GM03348 (cell line): ENCODE results near the gene PDCD4.

Source experiments
- DNase-seq: peaks from one replicate; pipeline ENCODE4 v3.0.0; 2012; ENCODE audit warnings: low spot score

PDCD4 gene

DNA sequence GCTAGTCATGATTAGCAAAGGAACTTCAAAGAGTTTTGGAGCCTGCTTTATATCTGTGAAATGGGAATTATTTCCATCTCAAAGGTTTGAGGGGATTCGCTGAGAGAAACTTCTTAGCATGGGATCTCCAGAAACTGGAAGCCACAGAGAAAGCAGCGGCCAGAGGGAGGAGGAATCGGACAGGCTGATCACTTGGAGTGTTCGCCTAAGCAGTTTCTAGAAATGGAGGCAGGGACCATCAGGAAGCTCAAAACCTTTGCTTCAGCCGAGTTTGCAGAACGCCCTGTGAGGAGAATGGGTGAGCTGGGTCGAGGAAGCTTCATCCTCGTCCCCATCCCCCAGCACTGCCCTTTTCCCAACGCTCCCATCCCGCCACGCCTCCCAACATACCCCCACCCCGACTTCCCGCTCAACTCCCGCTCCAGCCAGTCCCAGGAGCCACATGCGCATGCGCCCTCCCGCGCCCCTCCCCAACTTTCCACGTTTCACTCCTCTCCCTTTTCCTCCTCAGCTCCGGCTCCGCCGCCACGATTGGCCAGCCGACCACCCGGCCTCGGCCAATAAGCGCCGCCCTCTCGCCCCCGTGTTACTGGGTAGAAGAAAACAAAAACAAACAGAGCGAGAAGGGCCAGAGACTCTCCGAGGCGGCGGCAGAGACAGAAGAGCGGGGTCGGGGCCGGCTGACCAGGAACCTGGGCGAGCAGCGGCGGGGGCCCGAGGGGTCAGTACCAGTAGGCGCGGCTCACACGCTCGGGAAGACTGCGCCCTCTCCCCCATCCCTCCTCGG lies at the start of gene PDCD4:
Gene PDCD4 (plus strand): TSS at position 631 of the 787 bp plus-strand sequence. CDS start 4,100 bp downstream, outside the sequence.
- DNase-seq, result peak; percentile 99

DNA sequence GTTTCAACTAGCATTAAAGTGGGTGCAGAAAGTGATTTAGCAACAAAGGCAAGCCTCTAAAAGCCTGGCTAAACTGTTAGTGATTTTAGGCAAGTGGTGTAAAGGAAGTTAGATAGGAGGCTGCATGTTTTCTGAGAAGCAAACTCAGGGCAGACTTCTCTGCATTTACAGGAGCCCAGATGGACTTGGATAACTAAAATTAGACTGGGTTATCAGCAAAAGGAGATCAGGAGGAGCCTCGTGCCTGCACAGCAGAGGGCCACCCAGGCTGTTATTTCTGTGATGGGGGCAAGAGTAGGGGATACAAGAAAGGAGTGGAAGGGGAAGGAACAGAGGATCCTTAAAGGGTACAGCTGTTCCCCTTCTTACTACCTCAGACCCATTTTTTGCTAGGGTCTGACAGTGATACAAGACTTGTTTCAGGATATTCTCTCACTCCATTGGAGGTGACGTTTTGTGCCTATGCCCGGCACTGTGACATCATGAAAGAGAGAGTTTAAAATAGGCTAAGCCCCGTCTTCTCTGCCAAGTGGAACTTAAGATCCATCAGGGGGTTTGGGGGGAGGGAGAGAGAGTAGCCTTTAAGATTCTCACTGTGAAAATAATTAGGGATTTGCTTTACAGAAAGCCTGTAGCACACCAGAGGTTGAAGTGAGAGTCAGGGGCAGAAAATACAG lies 49.6 kb upstream of the PDCD4 start:
- no peak for DNase-seq

DNA sequence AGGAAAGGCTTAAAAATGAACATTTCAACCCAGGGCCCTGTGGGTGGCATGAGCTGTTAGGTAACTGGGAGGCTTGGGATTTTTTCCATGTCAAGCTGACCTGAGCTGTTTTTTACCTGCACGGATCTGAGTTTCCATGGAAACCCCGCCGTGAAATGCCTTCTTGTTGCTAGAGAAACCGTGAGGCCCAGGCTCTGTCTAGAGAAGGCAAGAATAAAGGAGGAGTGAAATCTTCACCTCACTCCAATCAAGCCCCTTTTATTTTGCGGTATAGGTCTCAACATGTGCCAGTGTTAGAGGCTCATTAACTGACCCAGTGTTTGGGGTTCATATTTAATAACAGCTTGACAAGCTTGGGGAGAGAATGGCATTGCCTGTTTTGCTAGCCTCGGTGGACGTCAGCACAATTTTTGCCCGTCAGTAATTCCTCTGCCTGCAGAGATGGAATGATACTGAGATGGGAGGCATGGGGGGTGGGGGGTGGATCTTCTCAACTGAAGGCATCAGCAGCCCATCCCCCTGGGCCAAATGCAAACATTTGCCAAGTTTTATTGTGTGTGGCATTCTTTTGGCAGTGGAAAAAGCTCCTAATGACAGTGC lies 48.9 kb upstream of the PDCD4 start:
- DNase-seq, result no peak

DNA sequence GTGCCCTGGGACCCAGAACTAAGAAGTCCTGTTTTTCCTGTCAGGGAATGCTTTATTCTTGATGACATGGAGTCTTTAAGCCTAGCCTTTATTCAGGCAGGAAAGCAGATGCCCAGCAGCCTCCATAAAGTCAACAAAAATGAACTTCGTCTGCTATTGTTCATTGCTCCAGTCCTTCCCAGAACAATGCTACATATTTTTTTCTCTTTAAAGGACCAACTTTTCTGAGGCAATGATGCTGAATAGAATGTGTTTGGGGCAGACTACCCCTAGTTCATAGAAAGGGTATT lies 47.6 kb upstream of the PDCD4 start:
- DNase-seq, result no peak

- no peak for DNase-seq
These were observed 47.1 kb upstream of the PDCD4 start for GRCh38 chr10:110824660-110825059.

DNA sequence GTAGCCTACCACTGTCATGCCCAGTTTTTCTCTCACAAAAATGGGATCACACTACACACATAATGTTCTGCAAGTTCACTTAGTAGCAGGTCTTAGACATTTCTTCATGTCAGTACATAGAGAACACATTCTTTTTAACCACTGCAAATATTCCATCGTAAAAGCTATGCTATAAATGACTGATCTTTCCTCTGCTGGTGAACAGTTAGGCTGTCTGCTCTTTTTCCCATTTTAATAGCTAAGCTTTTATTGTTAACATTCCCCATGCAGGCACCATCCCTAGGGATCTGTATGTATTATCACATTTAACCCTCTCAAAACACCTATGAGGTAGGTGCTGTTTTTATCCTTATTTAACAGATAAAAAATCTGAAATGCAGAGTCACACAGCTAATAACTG lies 46.2 kb upstream of the PDCD4 start:
- no peak for DNase-seq

GRCh38 chr10:110827410-110827809 lies 44.3 kb upstream of the PDCD4 start:
- DNase-seq, result peak; percentile 19

- no peak for DNase-seq
These were observed 43.9 kb upstream of the PDCD4 start for GRCh38 chr10:110827875-110828274.

DNA sequence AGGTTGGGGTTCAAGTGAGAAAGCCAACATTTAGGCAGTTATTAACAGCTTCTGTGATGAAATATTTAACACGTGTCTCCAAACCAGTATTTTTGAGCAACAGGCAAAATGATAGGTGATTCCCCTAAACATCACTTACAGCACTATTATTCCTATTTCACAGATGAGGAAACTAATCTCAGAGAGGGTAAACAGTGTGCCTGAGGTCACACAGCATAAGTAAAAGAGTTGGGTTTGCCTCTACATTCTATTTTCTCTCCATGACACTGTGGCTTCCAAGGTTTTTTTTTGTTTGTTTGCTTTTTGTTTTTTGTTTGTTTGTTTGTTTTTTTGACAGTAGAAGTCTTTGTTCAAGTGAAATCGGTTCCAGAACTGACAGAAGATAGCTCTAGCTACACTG lies 43.2 kb upstream of the PDCD4 start:
- DNase-seq, result no peak

GRCh38 chr10:110829721-110830410 lies 41.9 kb upstream of the PDCD4 start:
- no peak for DNase-seq

DNA sequence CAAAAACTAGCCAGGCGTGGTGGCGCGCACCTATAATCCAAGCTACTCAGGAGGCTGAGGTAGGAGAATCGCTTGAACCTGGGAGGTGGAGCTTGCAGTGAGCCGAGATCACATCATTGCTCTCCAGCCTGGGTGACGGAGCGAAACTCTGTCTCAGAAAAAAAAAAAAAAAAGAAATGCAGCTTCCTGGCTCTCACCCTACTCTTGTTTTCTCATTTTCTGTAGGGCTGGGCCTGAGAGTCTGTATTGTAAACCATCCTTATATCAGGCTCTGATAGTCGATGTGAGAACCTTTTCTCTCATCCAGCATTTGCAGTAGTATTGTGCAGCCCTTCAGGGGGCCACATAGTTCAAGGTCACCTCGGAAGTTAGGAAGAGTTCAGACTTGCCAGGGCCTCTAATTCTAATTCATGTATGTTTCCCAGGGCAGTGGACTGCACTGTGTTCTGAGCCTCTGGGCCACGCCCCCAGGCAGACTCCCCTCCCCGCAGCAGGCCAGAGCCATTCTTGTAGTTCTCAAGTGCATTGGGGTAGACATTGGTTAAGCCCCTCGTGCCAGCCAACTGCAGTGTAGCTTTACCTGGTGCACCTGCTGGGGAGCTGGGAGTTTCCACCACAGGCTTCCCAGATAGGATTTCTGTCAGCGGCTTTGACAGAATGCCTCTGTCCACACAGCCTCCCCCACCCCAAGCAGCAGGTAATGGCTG lies 38.3 kb upstream of the PDCD4 start:
- DNase-seq, result no peak

- DNase-seq, result no peak
These were observed 37.6 kb upstream of the PDCD4 start for GRCh38 chr10:110833941-110834628.

DNA sequence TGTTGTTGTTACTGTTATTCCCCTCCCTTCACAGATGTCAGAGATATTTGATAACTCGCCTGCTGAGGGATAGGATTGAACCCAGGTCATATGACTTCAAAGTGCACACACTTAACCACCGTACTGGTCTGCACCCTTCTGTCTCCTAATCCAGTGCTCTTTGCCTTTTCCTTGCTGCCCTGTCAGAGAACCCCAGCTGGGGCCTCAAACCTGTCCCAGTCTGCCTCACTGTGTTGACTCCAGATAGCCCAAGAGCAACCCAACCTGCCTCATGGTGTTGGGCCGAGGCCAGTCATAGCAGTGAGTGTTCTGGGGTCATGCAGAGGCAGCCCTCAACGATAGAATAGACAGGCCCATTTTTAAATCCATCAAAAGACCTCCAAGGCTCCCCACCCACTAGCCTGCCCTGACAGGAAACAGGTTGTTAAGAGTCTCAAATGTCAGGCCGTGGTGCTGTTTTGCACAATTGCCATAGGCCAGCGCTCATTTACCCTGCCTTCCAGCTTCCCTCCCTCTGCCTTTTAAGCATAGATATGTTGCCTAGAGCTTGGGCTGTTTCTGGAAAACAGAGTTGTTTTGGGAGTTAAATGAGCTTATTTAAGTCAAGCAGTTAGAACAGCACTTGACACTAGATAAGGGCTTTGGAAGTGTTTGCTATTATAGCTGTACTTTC lies 37.0 kb upstream of the PDCD4 start:
- DNase-seq, result no peak

DNA sequence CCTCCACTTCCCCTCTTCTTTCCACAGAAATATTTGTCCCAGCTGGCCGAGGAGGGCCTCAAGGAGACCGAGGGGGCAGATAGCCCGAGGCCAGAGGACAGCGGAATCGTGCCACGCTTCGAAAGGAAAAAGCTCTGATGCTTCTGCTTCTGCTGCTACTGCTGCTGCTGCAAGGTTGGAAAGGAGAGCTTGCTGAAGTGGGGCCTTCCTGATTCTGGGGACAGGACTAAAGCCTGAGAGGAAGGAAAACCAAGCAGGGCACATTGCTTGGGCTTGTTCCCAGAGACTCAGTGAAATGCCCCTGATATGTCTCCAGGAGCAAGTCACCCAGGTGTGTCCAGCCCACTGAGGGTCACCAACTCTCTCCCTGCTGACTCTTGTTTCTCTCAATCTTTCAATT lies 35.9 kb upstream of the PDCD4 start:
- DNase-seq, result no peak

DNA sequence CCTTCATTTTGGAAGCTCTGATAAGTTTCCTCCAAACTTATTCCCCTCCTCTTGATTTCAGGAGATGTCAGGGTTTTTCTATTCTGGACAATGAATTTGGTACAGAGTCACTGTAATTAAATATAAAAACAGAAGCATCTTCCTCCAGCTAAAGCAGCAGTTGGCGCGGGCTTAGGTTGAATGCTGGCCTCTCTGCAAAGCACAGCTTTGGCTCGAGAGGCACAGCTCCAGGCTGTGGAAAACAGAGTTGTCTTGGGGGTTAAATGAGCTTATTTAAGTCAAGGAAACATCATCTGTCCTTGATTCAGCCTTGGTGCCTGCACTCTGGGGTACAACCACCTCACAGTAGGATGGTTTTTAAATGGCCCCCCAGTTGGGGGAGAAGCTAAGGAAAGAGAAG lies 35.0 kb upstream of the PDCD4 start:
- DNase-seq, result no peak

DNA sequence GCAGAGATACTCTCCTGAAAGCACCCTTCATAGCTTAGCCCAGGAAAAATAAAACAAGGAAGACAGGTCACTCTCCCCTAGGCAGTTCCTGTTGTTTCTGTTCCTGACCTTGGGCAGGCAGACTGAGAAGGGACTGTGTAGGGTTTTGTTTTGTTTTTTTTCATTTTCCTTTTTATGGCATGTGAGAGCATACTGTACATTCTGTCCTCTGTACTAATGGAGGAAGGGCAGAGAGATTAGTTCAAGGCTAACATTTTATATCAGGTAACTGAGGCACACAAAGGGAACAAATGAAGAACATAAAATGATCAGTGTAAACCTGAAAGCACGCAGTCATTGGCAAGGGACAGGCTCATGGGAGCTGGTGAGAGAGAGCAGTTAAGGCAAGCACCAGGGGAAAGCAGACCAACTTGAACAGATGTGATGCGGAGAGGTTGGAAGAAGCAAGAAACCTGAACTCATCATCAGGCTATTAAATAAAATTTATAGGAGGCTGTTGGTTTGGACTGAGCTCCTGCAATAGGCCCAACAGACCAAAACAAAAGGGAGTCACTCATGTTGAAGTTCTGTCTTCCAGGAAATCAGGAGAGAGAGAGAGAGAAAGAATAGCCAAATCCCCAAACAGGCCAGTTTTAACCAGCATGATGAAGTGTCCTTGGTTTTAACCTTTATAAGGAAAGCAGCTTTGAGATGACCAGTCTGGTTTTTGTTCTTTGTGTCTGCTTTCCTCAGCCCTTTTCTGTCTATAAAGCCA lies 34.1 kb upstream of the PDCD4 start:
- no peak for DNase-seq

DNA sequence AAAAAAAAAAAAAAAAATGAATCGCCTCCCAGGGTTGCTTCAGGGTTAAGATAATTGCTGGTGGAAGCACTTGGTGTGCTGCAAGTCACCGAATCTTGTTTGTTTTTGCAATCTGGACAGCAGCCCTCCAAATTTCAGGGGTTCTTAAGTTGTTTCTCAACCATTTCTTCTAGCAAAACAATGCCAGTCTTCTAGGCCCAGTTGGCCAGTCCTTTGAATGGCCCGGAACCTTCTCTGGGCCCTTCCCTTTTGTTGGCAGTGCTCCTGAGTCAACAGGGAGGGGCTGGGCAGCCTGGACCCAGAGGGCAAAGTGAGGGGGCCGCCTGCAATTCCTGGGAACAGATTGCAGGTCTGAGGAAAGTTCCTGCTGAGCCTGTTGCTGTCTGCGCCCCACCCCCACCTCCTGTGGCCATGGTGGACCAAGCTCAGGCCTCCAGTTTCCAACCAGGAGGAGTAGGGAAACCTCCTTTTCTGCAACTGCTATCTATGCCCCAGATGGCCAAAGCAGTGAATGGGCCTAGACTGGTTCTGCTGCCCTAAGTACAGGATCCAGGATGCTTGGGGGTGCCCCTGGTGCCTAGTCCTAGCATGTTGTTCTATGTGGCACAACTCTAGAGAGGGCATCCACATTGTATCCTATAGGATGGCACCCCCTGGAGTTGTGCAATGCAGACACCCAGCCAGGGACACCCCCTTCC lies 31.4 kb upstream of the PDCD4 start:
- no peak for DNase-seq

- no peak for DNase-seq
These were observed 30.8 kb upstream of the PDCD4 start for GRCh38 chr10:110840923-110841428.

GRCh38 chr10:110841767-110842267 lies 29.9 kb upstream of the PDCD4 start:
- no peak for DNase-seq
